Right hindlimb (tissue), 1 donor: ENCODE measurements around the gene PGBD2.
"Not testable (repeated sequence)": the region's sequence is repeated elsewhere in the genome, so short reads cannot be mapped to it uniquely, and the experiment has no call there.

Experiments
- DNase-seq: peaks from one replicate; pipeline ENCODE4 v3.0.0-alpha.2; 2018

The PGBD2 gene

GRCh38 chr1:248927283-248927682 is 21.2 kb downstream of the PGBD2 start:
- not testable (repeated sequence) for DNase-seq

- DNase-seq = not testable (repeated sequence)
These were observed 22.1 kb downstream of the PGBD2 start for GRCh38 chr1:248928122-248928521.

DNA sequence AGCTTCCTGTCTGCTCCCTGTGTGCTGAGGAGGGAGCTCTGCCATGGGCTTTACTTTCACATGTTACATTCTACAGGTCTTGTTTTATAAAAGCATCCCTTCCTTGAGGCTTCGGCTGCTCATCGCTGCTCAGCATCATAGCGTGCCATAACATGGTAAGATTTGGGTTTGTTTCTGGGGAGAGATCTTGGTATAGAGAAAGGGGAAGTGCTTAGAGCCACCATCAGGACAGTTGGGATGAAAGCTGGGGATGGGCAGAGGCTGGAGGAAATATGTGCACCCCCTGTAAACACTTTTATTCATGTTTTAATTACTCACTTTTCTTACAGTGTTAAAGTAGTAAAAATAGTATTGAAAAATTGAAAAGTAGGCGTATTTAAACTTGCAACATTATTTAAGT is 24.0 kb downstream of the PGBD2 start:
- DNase-seq = not testable (repeated sequence)

DNA sequence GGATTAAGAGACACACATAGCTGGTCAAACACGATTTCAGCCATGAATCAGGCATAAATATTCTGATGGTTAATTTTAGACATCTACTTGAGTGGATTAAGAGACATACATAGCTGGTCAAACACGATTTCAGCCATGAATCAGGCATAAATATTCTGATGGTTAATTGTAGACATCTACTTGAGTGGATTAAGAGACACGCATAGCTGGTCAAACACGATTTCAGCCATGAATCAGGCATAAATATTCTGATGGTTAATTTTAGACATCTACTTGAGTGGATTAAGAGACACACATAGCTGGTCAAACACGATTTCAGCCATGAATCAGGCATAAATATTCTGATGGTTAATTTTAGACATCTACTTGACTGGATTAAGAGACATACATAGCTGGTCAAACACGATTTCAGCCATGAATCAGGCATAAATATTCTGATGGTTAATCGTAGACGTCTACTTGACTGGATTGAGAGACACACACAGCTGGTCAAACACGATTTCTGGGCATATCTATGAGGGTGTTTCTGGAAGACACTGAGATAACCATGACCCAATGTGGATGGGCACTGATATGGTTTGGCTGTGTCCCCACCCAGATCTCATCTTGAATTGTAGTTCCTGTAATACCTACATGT is 32.3 kb downstream of the PGBD2 start:
- DNase-seq = not testable (repeated sequence)

DNA sequence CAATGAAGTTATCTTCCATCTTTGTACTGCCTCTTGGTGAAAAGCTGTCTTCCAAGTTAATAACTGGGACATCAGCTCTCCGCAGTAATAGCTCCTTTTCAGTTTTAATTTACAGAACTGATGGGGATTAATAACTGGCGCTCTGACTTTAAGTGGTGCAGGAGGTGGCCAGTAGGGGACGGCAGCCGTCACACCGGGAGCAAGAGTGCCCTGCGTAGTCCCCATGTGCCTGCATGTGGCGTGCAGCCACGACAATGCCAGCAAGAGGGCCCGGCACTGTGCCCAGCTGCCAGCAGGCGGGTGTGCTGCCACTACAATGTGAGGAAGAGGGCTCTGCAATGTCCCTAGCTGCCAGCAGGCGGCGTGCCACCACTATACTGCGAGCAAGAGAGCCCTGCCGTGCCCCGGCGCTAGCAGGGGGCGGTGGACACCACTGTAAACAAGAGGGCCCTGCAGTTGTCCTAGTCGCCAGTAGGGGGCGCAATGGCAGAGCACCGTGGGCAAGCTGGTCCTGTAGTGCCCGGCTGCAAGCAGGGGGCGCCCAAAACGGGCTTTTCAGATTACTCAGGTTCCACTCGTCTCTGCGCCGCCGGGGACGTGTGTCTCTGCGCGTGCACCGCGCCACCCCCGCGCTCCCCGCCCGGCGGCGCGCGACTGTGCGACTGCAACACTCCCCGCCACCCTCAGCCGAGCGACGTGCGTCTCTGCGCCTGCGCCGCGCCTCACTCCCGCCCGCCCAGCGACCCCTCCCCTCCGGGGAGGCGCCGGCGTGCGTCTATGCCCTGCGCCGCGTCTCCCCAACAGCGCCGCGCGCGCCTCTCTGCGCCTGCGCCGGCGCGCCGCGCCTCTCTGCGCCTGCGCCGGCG is 38.3 kb downstream of the PGBD2 start:
- not testable (repeated sequence) for DNase-seq

DNA sequence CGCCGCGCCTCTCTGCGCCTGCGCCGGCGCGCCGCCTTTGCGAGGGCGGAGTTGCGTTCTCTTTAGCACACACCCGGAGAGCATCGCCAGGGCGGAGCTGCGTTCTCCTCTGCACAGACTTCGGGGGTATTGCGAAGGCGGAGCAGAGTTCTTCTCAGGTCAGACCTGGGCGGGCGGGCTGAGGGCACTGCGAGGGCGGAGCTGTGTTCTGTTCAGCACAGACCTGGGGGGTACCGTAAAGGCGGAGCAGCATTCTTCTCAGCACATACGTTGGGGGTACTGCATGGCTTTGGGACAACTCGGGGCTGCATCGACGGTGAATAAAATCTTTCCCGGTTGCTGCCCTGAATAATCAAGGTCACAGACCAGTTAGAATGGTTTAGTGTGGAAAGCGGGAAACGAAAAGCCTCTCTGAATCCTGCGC is 39.0 kb downstream of the PGBD2 start:
- DNase-seq = not testable (repeated sequence)

GRCh38 chr1:248945453-248945852 is 39.4 kb downstream of the PGBD2 start:
- peak; percentile 57 for DNase-seq

- not testable (repeated sequence) for DNase-seq
These were observed 39.9 kb downstream of the PGBD2 start for GRCh38 chr1:248945856-248946416.
